Upper lobe of left lung (tissue), 6 donors: ENCODE data around the gene KRT82. TPM values are rescaled to one million over a fixed set of nuclear protein-coding genes. Genes with fewer than 3 reads are reported as not detected.
"Not testable (repeated sequence)": the region's sequence is repeated elsewhere in the genome, so short reads cannot be mapped to it uniquely, and the experiment has no call there.

Experiments used
- ATAC-seq, 2 donors: fragments of 200-7000 bp; cut with Tn5 transposase; one replicate each; pipeline ENCODE4 v1.9.1; 2022; ENCODE audit warnings: mild to moderate bottlenecking in 2 of 2, moderate library complexity in 2 of 2; ENCODE audit not compliant: low FRiP score in 2 of 2
- DNase-seq, 2 donors: peaks; one replicate each; pipeline ENCODE4 v3.0.0-alpha.2; 2019 to 2020
- H3K27ac ChIP-seq, 4 donors: fragments of 200-600 bp; sonication (generic); one replicate each; pipeline ENCODE4 v1.5.1; 2016 to 2019
- H3K27me3 ChIP-seq, 4 donors: fragments of 200-600 bp; sonication (generic); one replicate each; pipeline ENCODE4 v1.5.1; 2017 to 2019
- H3K36me3 ChIP-seq, 4 donors: fragments of 200-600 bp; sonication (generic); one replicate each; pipeline ENCODE4 v1.5.1; 2016 to 2019
- H3K4me1 ChIP-seq, 4 donors: fragments of 200-600 bp; sonication (generic); one replicate each; pipeline ENCODE4 v1.5.1; 2018 to 2019
- H3K4me3 ChIP-seq, 4 donors: fragments of 200-600 bp; sonication (generic); one replicate each; pipeline ENCODE4 v1.5.1; 2017 to 2019; ENCODE audit warnings: mild to moderate bottlenecking in 2 of 4, moderate library complexity in 1 of 4
- H3K9me3 ChIP-seq, 4 donors: fragments of 200-600 bp; sonication (generic); one replicate each; pipeline ENCODE4 v1.5.1; 2018 to 2019
- CTCF ChIP-seq, 6 experiments: fragments of 450-650 bp in 4 of 6; fragments of 200-600 bp in 2 of 6; sonication (generic) in 2 of 6; IDR thresholded peaks; one replicate each; pipeline ENCODE4 v1.5.1; 2016 to 2019; ENCODE audit warnings: antibody characterized with exemption in 6 of 6
- EP300 ChIP-seq, 4 donors: sonication (generic); formaldehyde crosslinking; IDR thresholded peaks; one replicate each; pipeline ENCODE4 v1.5.1; 2017; ENCODE audit warnings: antibody characterized with exemption in 4 of 4, control low read depth in 2 of 4
- POLR2A ChIP-seq, 4 donors: fragments of 450-650 bp; IDR thresholded peaks; one replicate each; pipeline ENCODE4 v1.5.1; 2016 to 2017; ENCODE audit warnings: antibody characterized with exemption in 4 of 4, mild to moderate bottlenecking in 2 of 4
- POLR2AphosphoS5 ChIP-seq, 2 donors: sonication (generic); formaldehyde crosslinking; IDR thresholded peaks; one replicate each; pipeline ENCODE4 v1.5.1; 2017; ENCODE audit warnings: antibody characterized with exemption in 2 of 2
- WGBS, 2 donors: methylation state at CpG; one replicate each; pipeline ENCODE4 v1.1.5; 2017 to 2018; 5-methylcytosine and 5-hydroxymethylcytosine counted together
- total RNA-seq, 6 donors: library from RNA; depleted of rRNA in 4 of 6; stranded (reverse); fragments of >200 nt in 4 of 6; gene quantifications; one replicate each; pipeline versions ENCODE4 v1.1.0 to v1.2.1, GENCODE V29; 2016 to 2021
- donor health status: DM: no; HTN: no; CAD: no; lungs with moderate emphysema.
- donor health status: DM: no; HTN: yes; CAD: no; lungs with severe emphysema.

Gene KRT82
- total RNA-seq, 6 donors from 2014 or later = not detected

GRCh38 chr12:52413782-52414345 lies 7.7 kb upstream of the KRT82 start:
- peaks cover 0 to 9% (median 4%) of the 10 kb centered on the region in 4 donors for H3K4me1 ChIP-seq
- no peak for TF ChIP-seq POLR2AphosphoS5 (IDR thresholded peaks at IDR 0.05)
- TF ChIP-seq POLR2A (IDR thresholded peaks at IDR 0.05) = no peak
- TF ChIP-seq EP300 (IDR thresholded peaks at IDR 0.05) = no peak
- TF ChIP-seq CTCF (IDR thresholded peaks at IDR 0.05) = no peak
- no peak for DNase-seq
- H3K27ac ChIP-seq = no peak overlapping the region
- no peaks in the 10 kb centered on the region for H3K27me3 ChIP-seq
- no peak for ATAC-seq
- 66 to 69% methylated on average over 4 to 8 of the region's 8 CpGs for WGBS, 2 donors
- no peak overlapping the region for H3K4me3 ChIP-seq
- H3K36me3 ChIP-seq = no peaks in the 10 kb centered on the region
- no peaks in the 10 kb centered on the region for H3K9me3 ChIP-seq

GRCh38 chr12:52413202-52413601 lies 7.1 kb upstream of the KRT82 start:
- Histone ChIP-seq H3K9me3 (no peaks in the 10 kb centered on the region), H3K27ac (no peak overlapping the region), H3K27me3 (no peaks in the 10 kb centered on the region), H3K4me1 (peaks cover 0 to 9% (median 4%) of the 10 kb centered on the region in 4 donors), H3K4me3 (no peak overlapping the region), H3K36me3 (no peaks in the 10 kb centered on the region)
- 38 to 42% methylated on average over 4 of the region's 4 CpGs for WGBS, 2 donors
- ATAC-seq (no peak), DNase-seq (no peak)
- TF ChIP-seq CTCF (IDR thresholded peaks at IDR 0.05) = no peak
- no peak for TF ChIP-seq POLR2AphosphoS5 (IDR thresholded peaks at IDR 0.05)
- no peak for TF ChIP-seq EP300 (IDR thresholded peaks at IDR 0.05)
- no peak for TF ChIP-seq POLR2A (IDR thresholded peaks at IDR 0.05)

GRCh38 chr12:52411815-52412214 lies 5.7 kb upstream of the KRT82 start:
- Histone ChIP-seq H3K9me3 (no peaks in the 10 kb centered on the region), H3K4me1 (peaks cover 0 to 5% (median 4%) of the 10 kb centered on the region in 4 donors), H3K27ac (no peak overlapping the region), H3K4me3 (no peak overlapping the region), H3K27me3 (no peaks in the 10 kb centered on the region), H3K36me3 (no peaks in the 10 kb centered on the region)
- peak in 1 of 2 donors; percentile 51 for DNase-seq
- 82 to 85% methylated on average over 10 of the region's 10 CpGs for WGBS, 2 donors
- ATAC-seq = peak in 1 of 2 donors; percentile 43
- TF ChIP-seq EP300 (IDR thresholded peaks at IDR 0.05) (no peak), POLR2AphosphoS5 (IDR thresholded peaks at IDR 0.05) (no peak), POLR2A (IDR thresholded peaks at IDR 0.05) (no peak), CTCF (IDR thresholded peaks at IDR 0.05) (no peak)

- not testable (repeated sequence) for H3K36me3 ChIP-seq, H3K27me3 ChIP-seq, ATAC-seq, H3K27ac ChIP-seq, H3K4me3 ChIP-seq, DNase-seq, H3K4me1 ChIP-seq, H3K9me3 ChIP-seq
- no CpG with 5 or more reads among the region's 1 CpG for WGBS, 2 donors
Observed at GRCh38 chr12:52410589-52411248, 4.6 kb upstream of the KRT82 start.

- TF ChIP-seq CTCF (IDR thresholded peaks at IDR 0.05) (no peak), POLR2A (IDR thresholded peaks at IDR 0.05) (no peak), POLR2AphosphoS5 (IDR thresholded peaks at IDR 0.05) (no peak), EP300 (IDR thresholded peaks at IDR 0.05) (no peak)
- Histone ChIP-seq H3K27me3 (no peaks in the 10 kb centered on the region), H3K9me3 (no peaks in the 10 kb centered on the region), H3K27ac (no peak overlapping the region), H3K36me3 (no peaks in the 10 kb centered on the region), H3K4me3 (no peak overlapping the region), H3K4me1 (no peaks in the 10 kb centered on the region)
- ATAC-seq (no peak), DNase-seq (no peak)
- 74 to 86% methylated on average over 3 to 5 of the region's 5 CpGs for WGBS, 2 donors
Observed at GRCh38 chr12:52407918-52408317, 1.8 kb upstream of the KRT82 start.
